ENCODE results near the gene EXOC3.

GRCh38 chr5:474840-475661 lies 32.1 kb downstream of the EXOC3 start:
- TF ChIP-seq CTCF (conservative IDR thresholded peaks at IDR 0.05; ENCODE audit: low read depth, low read length) (no peak), EZH2 (IDR thresholded peaks at IDR 0.05; ENCODE audit: low read length, unreplicated experiment) (no peak)
